Testis (tissue), 3 donors: ENCODE results near the gene MIEN1. TPM values are rescaled to one million over a fixed set of nuclear protein-coding genes. Genes with fewer than 3 reads are reported as not detected.

Experiments used
- DNase-seq: peaks from one replicate; pipeline ENCODE4 v3.0.0-alpha.2; 2019
- H3K27ac ChIP-seq, 2 donors: fragments of 200-600 bp; sonication (generic); one replicate each; pipeline ENCODE4 v1.5.1; 2019
- H3K27me3 ChIP-seq: fragments of 200-600 bp; sonication (generic); one replicate; pipeline ENCODE4 v1.5.1; 2019
- H3K36me3 ChIP-seq: fragments of 200-600 bp; sonication (generic); one replicate; pipeline ENCODE4 v1.5.1; 2017; ENCODE audit warnings: low read depth; ENCODE audit errors: missing control alignments
- H3K4me1 ChIP-seq: fragments of 200-600 bp; sonication (generic); one replicate; pipeline ENCODE4 v1.5.1; 2019
- H3K4me3 ChIP-seq, 2 donors: fragments of 200-600 bp; sonication (generic); one replicate each; pipeline ENCODE4 v1.5.1; 2017 to 2019
- H3K9me3 ChIP-seq: fragments of 200-600 bp; sonication (generic); one replicate; pipeline ENCODE4 v1.5.1; 2017
- POLR2A ChIP-seq: fragments of 450-650 bp; IDR thresholded peaks from one replicate; pipeline ENCODE4 v1.6.1; 2017; ENCODE audit warnings: antibody characterized with exemption, mild to moderate bottlenecking, moderate library complexity
- WGBS, 2 donors: methylation state at CpG; one replicate each; pipeline ENCODE4 v1.1.5; 2018; 5-methylcytosine and 5-hydroxymethylcytosine counted together
- intact Hi-C: fragments of 100-400 bp; cut with DNase I; formaldehyde crosslinking; loops from one replicate; pipeline ENCODE4 v1.15.1; 2023; ENCODE audit warnings: low total_unique reads
- polyA plus RNA-seq: library from polyadenylated mRNA; stranded (reverse); fragments of 350-450 nt; fragmentation: Illumina TruSeq; extraction: RNeasy Lipid Tissue Mini Kit (QIAGEN cat#74804); gene quantifications from one replicate; pipeline ENCODE4 v1.2.3, GENCODE V29; 2014; ENCODE audit warnings: low read depth, low replicate concordance; ENCODE audit not compliant: insufficient read depth
- total RNA-seq, 2 donors: library from RNA; depleted of rRNA; stranded (reverse); fragments of >200 nt; gene quantifications; one replicate each; pipeline ENCODE4 v1.2.3, GENCODE V29; 2016
- TF ChIP-seq, protein P1 (sequence below), 3 experiments: fragments of 450-650 bp in 2 of 3; fragments of 200-600 bp in 1 of 3; sonication (generic) in 1 of 3; IDR thresholded peaks; one replicate each; pipeline ENCODE4 v1.5.1; 2016 to 2019; ENCODE audit warnings: antibody characterized with exemption in 3 of 3, mild to moderate bottlenecking in 2 of 3, moderate library complexity in 1 of 3

The MIEN1 gene
- total and polyA plus RNA-seq, 3 donors from 2014 or later, result 47.9 to 89.1 (median 53.1) TPM

DNA sequence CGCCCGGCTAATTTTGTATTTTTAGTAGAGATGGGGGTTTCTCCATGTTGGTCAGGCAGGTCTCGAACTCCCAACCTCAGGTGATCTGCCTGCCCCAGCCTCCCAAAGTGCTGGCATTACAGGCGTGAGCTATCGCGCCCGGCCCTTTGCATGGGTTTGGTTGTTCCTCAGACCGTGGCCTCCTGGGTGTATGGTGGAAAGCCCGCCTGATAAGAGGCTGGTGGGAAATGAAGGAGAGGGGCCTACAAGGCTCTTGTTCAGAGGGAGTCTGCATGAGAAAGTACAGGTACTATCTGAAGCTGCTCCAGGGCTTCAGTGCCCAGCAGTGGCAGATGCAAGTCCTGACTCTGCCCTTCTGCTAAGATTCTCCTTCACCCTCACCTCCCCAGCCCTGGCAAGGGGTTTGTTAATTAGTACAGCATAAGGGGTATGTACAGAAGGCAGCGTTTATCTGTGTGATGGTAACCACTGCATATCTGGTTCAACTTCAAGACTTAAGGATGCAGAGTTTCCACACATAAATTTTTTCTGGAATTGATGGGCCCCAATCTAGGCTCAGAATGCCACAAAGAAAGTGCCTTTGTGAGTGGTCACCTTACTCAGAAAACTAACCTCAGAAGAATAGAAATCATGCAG lies 31.6 kb upstream of the MIEN1 start:
- DNase-seq, result no peak
- WGBS, 2 donors, result 88 to 98% methylated on average over 8 to 10 of the region's 10 CpGs
- no peaks in the 10 kb centered on the region for H3K27me3 ChIP-seq

DNA sequence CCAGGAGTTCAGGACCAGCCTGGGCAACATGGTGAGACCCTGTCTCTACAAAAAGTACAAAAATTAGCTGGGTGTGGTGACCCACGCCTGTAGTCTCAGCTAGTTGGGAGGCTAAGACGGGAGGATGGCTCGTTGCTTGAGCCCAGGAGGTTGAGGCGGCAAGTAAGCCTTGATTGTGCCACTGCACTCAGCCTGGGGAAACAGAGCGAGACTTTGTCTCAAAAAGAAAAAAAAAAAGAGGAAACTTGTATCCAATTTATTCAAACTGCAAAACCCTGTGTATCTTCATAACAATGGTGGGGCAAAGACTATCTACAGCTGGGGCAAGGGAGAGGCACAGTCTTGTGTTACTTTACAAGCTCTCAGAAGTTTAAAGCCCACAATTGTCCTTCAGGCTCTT lies 28.9 kb upstream of the MIEN1 start:
- 70 to 73% methylated on average over 5 of the region's 5 CpGs for WGBS, 2 donors
- intact Hi-C loops, result no loop called here
- Histone ChIP-seq H3K27me3 (no peaks in the 10 kb centered on the region), H3K4me1 (peaks cover 8% of the 10 kb centered on the region), H3K36me3 (no peaks in the 10 kb centered on the region), H3K9me3 (no peaks in the 10 kb centered on the region), H3K27ac (no peak overlapping the region), H3K4me3 (no peak overlapping the region)
- DNase-seq, result no peak
- TF ChIP-seq POLR2A, result no peak

More for the DNA sequence above, 31.6 kb upstream of the MIEN1 start:
- H3K36me3 ChIP-seq, result no peaks in the 10 kb centered on the region
- no peaks in the 10 kb centered on the region for H3K9me3 ChIP-seq
- no peak overlapping the region for H3K27ac ChIP-seq
- no peak for TF ChIP-seq POLR2A
- TF ChIP-seq, protein P1, sequence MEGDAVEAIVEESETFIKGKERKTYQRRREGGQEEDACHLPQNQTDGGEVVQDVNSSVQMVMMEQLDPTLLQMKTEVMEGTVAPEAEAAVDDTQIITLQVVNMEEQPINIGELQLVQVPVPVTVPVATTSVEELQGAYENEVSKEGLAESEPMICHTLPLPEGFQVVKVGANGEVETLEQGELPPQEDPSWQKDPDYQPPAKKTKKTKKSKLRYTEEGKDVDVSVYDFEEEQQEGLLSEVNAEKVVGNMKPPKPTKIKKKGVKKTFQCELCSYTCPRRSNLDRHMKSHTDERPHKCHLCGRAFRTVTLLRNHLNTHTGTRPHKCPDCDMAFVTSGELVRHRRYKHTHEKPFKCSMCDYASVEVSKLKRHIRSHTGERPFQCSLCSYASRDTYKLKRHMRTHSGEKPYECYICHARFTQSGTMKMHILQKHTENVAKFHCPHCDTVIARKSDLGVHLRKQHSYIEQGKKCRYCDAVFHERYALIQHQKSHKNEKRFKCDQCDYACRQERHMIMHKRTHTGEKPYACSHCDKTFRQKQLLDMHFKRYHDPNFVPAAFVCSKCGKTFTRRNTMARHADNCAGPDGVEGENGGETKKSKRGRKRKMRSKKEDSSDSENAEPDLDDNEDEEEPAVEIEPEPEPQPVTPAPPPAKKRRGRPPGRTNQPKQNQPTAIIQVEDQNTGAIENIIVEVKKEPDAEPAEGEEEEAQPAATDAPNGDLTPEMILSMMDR (IDR thresholded peaks at IDR 0.05), result no peak
- intact Hi-C loops, result no loop called here
- H3K4me1 ChIP-seq, result no peaks in the 10 kb centered on the region
- no peak overlapping the region for H3K4me3 ChIP-seq

DNA sequence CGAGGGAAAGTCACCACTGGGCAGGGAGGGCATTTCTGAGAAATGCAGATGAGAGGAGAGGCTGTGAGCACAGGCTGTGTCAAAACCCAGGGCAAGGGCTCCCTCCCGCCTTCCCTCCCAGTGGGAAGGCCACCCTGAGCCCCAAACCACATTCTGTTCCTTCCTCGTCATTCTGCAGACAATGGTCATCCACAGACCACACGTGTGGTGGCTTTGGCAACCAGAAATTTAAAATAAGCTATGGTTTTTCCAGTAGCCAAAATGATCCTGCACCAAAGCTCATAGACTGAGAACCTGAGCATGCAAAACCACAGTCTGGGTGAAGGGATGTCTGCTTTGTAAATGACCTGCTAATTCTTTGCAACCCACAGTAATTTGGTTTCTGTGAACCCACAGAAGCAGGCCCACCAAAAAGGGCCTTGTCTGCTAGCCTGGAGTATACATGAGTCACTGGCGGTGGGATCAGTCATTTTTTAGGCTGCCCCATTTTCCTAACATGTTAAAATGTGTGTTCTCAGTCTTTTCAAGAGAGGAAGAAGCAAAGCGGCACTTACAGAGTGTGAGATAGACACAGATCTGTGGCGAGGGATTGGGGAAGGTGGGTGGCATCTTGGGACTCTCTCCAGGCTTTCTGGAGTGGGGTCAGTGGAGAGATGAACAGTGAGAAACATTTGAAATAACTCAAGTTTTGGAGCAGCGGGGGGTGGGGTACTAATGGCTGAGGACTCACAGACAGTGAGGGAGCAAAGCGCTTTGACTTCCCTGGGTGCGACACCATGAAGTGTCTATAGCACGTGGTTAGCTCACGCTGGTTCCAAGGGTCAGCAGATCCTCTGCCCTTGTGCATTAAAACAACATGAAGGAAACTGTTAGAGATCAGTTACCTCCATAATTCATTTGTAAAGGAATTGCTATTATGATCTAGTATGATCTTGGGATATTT lies 27.9 kb upstream of the MIEN1 start:
- intact Hi-C loops, result no loop called here
- Histone ChIP-seq H3K4me1 (peaks cover 13% of the 10 kb centered on the region), H3K4me3 (no peak overlapping the region), H3K27me3 (no peaks in the 10 kb centered on the region), H3K27ac (no peak overlapping the region), H3K9me3 (no peaks in the 10 kb centered on the region), H3K36me3 (no peaks in the 10 kb centered on the region)
- no peak for TF ChIP-seq POLR2A
- DNase-seq, result no peak
- WGBS, 2 donors, result 79 to 82% methylated on average over 9 to 12 of the region's 12 CpGs

DNA sequence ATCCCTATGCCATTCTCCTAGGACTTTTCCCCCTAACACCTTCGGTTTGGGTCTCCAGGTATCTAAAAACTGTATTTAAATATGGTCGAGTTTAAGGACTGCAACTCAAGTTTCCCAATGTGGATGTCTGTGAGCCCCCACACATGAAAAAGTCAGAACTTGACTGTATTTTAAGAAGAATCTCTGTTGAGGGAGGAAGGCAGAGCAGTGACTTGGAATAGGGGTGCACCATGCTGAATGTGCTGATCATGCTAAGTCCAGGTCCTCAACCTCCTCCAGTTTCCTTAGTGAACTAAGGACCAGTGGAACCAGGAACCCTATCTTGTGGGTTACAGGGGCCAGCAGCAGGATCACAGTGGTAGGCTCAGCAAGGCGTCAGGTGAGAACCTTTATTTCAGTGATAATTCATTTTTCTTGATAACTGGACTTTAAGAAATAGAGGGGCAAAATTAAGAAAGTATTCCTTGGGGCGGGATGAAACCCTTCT lies 26.9 kb upstream of the MIEN1 start:
- TF ChIP-seq, protein P1 (IDR thresholded peaks at IDR 0.05), result no peak
- TF ChIP-seq POLR2A, result no peak
- 87% methylated on average over 4 of the region's 4 CpGs for WGBS, 2 donors
- no peak for DNase-seq
- Histone ChIP-seq H3K4me3 (no peak overlapping the region), H3K27me3 (no peaks in the 10 kb centered on the region), H3K27ac (no peak overlapping the region), H3K36me3 (no peaks in the 10 kb centered on the region), H3K9me3 (no peaks in the 10 kb centered on the region), H3K4me1 (peaks cover 20% of the 10 kb centered on the region)
- intact Hi-C loops, result no loop called here

DNA sequence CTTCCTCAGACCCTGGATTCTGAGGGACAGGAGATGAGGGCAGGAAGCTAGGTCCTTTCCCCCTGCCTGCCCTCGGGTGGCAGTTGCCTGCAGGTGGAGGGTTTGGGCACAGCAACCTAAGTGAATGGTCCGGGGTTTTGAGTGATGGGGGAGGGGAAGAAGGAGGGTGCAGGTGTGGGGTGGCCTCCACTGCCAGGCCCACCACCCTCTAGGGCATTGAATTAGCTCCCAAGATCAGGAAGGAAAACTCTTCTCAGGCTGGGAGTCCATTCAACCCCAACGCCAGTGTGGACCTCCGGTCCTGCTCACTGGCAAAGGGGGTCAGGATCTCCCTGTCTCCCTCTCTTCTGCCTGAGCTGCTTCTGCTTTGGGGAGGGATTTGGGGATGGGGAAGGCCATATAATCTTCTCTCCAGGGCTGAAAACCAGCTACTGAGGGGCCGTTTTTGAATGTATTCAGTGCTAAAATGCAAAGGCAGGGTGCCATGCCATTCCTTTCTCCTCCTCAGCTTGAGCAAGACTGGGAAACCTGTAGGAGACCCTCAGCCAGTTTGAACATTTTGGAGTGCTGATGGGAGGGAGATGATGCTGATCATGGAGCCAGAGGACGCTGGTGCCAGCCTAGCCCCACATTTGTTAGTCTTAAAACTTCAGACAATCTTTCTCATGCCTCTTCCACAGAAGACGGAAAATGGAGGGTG lies 26.2 kb upstream of the MIEN1 start:
- TF ChIP-seq POLR2A, result no peak
- TF ChIP-seq, protein P1 (IDR thresholded peaks at IDR 0.05), result no peak
- WGBS, 2 donors, result 55 to 59% methylated on average over 6 to 7 of the region's 7 CpGs
- intact Hi-C loops, result no loop called here

More for the DNA sequence above, 26.2 kb upstream of the MIEN1 start:
- H3K27ac ChIP-seq, result no peak overlapping the region
- H3K36me3 ChIP-seq, result no peaks in the 10 kb centered on the region
- DNase-seq, result no peak
- H3K4me1 ChIP-seq, result peaks cover 26% of the 10 kb centered on the region
- H3K9me3 ChIP-seq, result no peaks in the 10 kb centered on the region
- no peaks in the 10 kb centered on the region for H3K27me3 ChIP-seq
- no peak overlapping the region for H3K4me3 ChIP-seq
